GM18909 (cell line): ENCODE measurements around the gene KISS1R.

Experiments used
- ATAC-seq: cut with Tn5 transposase; IDR thresholded peaks from one replicate; pipeline ENCODE4 v1.9.1; 2021; ENCODE audit warnings: mild to moderate bottlenecking; ENCODE audit not compliant: unreplicated experiment, poor library complexity

The KISS1R gene

GRCh38 chr19:934865-935479 lies 17.8 kb downstream of the KISS1R start:
- no peak for ATAC-seq

DNA sequence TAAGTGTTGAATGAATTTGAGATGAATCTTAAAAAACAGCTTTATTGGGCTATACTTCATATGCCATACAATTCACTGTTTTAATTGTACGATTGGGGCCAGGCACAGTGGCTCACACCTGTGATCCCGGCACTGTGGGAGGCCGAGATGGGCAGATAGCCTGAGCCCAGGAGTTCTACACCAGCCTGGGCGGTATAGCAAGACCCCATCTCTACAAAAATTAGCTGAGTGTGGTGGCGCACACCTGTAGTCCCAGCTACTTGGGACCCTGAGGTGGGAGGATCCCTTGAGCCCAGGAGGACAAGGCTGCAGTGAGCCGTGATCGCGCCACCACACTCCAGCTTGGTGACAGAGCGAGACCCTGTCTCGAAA lies 19.0 kb downstream of the KISS1R start:
- ATAC-seq, result no peak

- no peak for ATAC-seq
Observed at GRCh38 chr19:937259-937694, 20.1 kb downstream of the KISS1R start.

DNA sequence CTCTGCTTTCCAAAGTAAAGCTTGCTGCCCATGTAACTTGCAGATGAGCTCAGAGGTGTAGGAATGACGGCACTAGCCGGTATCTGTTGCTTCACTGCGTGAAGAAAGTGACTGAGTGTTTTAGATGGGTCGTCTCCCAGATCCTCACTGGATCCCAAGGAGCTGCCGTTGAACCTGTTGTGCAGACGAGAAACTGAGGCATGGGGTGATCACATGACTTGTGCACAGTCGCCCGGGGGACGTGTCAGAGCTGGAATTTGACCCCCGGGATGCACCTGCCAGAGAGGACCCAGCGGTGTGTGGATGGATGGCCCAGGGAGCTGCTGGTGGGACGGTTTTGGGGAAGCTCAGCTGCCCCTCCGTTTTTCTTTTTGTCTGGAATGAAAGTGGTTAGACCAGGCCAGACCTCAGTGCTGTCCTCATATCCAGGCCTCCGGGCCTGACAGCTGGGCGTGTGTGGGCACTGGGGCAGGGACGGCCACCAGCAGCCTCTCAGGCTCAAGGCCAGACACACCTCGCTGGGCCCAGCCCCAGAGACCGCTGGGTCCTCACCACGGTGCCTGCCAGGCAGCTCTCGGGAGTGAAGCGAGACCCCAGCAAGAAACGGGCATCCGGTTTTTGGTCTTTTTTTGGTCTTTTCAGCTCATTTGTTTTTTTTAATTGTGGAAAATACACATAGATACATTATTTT lies 21.2 kb downstream of the KISS1R start:
- no peak for ATAC-seq

GRCh38 chr19:939439-939838 lies 22.3 kb downstream of the KISS1R start:
- ATAC-seq, result no peak

GRCh38 chr19:939922-940321 lies 22.8 kb downstream of the KISS1R start:
- ATAC-seq, result no peak

- peak; percentile 54 for ATAC-seq
Observed at GRCh38 chr19:940591-941291, 23.6 kb downstream of the KISS1R start.

DNA sequence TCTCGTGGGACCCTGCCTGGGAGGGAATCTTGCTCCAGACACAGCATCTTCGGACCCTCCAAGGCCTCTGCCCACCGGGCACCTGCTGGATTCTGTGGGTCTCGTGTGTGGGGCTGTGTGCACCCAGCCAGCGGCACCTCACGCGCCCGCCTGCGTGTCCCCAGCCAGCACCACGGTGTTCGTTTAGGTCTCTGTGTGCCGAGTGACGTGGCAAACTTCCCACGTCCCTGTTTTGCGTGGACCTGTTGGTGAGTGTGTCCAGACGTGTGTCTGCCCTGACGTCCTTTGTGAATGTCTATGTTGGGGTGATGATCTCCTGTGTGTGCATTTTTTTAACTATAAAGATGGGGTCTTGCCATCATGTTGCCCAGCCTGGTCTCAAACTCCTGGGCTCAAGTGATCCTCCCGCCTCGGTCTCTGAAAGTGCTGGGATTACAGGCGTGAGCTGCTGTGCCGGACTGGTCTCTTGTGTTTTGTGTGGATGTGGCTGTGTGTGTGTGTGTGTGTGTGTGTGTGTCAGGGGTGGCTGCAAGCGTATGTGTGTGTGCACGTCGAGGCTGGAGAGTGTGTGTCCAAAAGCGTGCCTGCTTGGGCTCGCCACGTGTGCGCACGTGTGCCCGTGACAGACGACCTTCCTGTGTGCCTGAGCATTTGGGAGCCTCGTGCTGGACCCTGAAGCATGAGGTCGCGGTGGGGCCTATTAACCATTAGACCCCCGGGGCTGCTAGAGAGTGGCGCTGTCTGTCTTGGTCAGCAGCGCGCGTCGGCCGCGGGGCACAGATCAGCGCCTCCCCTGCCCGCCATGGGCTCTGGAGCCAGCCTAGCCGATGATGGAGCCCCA lies 24.4 kb downstream of the KISS1R start:
- ATAC-seq, result no peak

- ATAC-seq, result no peak
Observed at GRCh38 chr19:942133-942645, 25.1 kb downstream of the KISS1R start.

DNA sequence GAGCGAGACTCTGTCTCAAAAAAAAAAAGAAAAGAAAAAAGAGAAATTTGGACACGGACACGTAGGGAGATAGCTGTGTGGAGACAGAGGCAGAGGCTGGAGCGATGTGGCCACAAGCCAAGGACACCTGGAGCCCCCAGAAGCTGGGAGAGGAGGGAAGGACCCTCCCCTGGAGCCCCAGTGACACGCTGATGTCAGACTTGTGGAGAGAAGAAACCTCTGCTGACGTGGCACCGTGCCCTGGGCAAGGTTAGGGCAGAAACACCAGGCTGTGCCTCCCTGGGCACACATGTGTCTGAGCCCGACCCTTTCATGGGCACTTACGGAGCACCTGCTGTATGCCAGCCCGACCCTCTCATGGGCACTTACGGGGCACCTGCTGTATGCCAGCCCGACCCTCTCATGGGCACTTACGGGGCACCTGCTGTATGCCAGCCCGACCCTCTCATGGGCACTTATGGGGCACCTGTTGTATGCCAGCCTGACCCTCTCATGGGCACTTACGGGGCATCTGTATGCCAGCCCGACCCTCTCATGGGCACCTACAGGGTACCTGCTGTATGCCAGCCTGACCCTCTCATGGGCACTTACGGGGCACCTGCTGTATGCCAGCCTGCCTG lies 26.5 kb downstream of the KISS1R start:
- no peak for ATAC-seq

GRCh38 chr19:944171-944567 lies 27.0 kb downstream of the KISS1R start:
- no peak for ATAC-seq

- ATAC-seq, result no peak
Observed at GRCh38 chr19:944663-945241, 27.6 kb downstream of the KISS1R start.

DNA sequence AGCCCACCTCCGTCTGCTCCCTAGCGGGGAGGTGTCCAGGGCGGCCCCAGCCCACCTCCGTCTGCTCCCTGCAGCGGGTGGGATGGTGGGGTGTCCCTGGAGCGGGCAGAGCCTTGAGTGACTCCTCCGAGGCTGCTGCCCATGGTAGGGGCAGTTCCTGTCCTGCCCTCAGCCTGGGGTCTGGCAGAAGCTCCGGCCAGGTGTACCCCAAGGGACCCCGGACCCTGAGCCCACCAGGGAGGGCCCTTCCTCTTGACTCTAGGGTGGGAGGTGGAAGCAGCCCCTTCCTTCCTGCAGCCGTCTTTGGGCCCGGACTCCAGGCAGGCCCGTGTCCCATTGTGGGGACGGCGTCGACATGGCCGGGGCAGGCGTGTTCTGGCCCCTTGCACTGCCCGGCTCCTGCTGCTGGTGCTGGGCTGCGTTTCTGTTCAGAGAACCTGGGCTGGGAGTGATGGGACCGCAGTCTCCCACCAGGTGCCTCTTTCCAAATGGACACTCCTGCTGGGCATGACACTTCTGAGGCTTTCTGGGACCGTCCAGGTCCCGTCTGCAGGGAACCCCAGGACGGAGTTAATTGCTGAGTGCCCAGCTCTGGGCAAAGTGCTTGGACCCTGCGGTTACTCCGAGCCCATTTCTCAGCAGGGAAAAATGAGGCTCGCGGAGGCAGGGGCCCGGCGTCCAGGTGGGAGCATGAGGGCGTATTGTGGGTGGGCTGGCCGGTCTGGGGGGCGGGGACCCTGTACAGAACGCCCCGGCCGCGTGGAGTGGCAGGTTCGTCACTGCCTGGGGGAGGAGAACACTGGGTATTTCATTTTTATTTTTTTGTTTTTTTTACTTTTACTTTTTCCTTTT lies 28.5 kb downstream of the KISS1R start:
- no peak for ATAC-seq

DNA sequence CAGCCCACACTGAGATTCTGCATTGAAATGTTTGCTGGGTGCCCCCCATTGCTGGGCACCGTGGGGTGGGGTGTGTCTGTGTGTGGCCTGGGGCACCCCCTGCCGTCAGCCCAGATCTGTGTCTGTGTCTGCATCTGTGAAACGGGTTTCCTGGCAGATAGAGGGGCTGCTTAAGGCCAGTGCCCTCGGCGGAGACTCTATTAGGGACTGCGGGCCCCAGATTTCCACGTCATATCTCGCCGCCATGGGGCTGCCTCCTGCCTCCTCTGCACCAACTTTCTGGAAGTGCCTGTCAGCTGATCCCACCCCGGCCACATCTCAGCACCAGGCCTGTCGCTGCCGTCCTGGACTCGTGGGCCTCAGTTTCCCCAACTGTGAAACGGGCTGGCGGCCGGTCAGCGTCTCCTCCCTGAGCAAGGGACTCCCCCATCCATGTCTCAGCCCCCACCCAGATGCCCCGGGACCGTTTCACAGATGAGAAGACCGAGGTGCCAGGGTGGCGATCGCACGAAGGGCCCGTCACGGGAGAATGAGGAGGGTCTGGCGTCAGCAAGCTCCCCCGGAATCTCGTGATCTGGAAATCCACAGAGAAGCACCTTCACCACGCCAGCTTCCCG lies 30.1 kb downstream of the KISS1R start:
- ATAC-seq, result no peak

GRCh38 chr19:947707-948539 lies 30.8 kb downstream of the KISS1R start:
- ATAC-seq, result peak; percentile 66

- ATAC-seq, result no peak
Observed at GRCh38 chr19:948842-949496, 31.8 kb downstream of the KISS1R start.
